Measurements from ENCODE around the gene SEMA6B.

SEMA6B gene

GRCh38 chr19:4539693-4540581 lies 19.5 kb downstream of the SEMA6B start, which contains the start of gene LRG1:
LRG1 (minus strand) TSS chr19:4540036; CDS start chr19:4540013, 23 bp downstream.
- intact Hi-C loops (cut with DNase I; ENCODE audit: low total_unique reads), result no loop called here
- H3K27ac ChIP-seq, result no peak within 1 kb of the TSS
- peak in 1 of 2 donors; percentile 36 for DNase-seq

GRCh38 chr19:4539169-4539692 lies 20.3 kb downstream of the SEMA6B start:
- no peak for TF ChIP-seq CTCF (IDR thresholded peaks at IDR 0.05)
- Histone ChIP-seq H3K27me3 (peaks cover 0 to 83% of the 10 kb centered on the region in 2 donors), H3K27ac (no peak overlapping the region), H3K4me3 (no peak overlapping the region), H3K9me3 (peaks cover 0 to 10% (median 0%) of the 10 kb centered on the region in 3 donors), H3K4me1 (peaks cover 0 to 10% (median 6%) of the 10 kb centered on the region in 4 donors), H3K36me3 (no peaks in the 10 kb centered on the region)
- no peak for DNase-seq
- intact Hi-C loops (cut with DNase I; ENCODE audit: low total_unique reads), result no loop called here

More at GRCh38 chr19:4539693-4540581, 19.5 kb downstream of the SEMA6B start, which contains the start of gene LRG1:
- no peak within 1 kb of the TSS for H3K4me3 ChIP-seq
- peaks cover 0 to 7% (median 6%) of the 10 kb centered on the region in 4 donors for H3K4me1 ChIP-seq
- TF ChIP-seq CTCF (IDR thresholded peaks at IDR 0.05), result no peak
- H3K36me3 ChIP-seq, result no peaks in the 10 kb centered on the region
- peaks cover 0 to 10% (median 0%) of the 10 kb centered on the region in 3 donors for H3K9me3 ChIP-seq
- H3K27me3 ChIP-seq, result peaks cover 0 to 77% of the 10 kb centered on the region in 2 donors

- no peak overlapping the region for H3K27ac ChIP-seq
These were observed 20.9 kb downstream of the SEMA6B start for GRCh38 chr19:4538601-4538954.

GRCh38 chr19:4537953-4538600 lies 21.4 kb downstream of the SEMA6B start:
- no peaks in the 10 kb centered on the region for H3K36me3 ChIP-seq
- H3K4me3 ChIP-seq, result no peak overlapping the region
- peaks cover 0 to 88% of the 10 kb centered on the region in 2 donors for H3K27me3 ChIP-seq
- intact Hi-C loops (cut with DNase I; ENCODE audit: low total_unique reads), result no loop called here
- no peak for DNase-seq
- TF ChIP-seq CTCF (IDR thresholded peaks at IDR 0.05), result no peak
- H3K4me1 ChIP-seq, result peaks cover 0 to 10% (median 6%) of the 10 kb centered on the region in 4 donors
- no peak overlapping the region for H3K27ac ChIP-seq
- peaks cover 0 to 10% (median 0%) of the 10 kb centered on the region in 3 donors for H3K9me3 ChIP-seq

More at GRCh38 chr19:4538601-4538954, 20.9 kb downstream of the SEMA6B start:
- intact Hi-C loops (cut with DNase I; ENCODE audit: low total_unique reads), result no loop called here
- H3K4me1 ChIP-seq, result peaks cover 0 to 10% (median 6%) of the 10 kb centered on the region in 4 donors
- no peak for DNase-seq
- H3K4me3 ChIP-seq, result no peak overlapping the region
- peaks cover 0 to 10% (median 0%) of the 10 kb centered on the region in 3 donors for H3K9me3 ChIP-seq
- TF ChIP-seq CTCF (IDR thresholded peaks at IDR 0.05), result no peak
- H3K36me3 ChIP-seq, result no peaks in the 10 kb centered on the region
- peaks cover 0 to 89% of the 10 kb centered on the region in 2 donors for H3K27me3 ChIP-seq

- intact Hi-C loops (cut with DNase I; ENCODE audit: low total_unique reads), result no loop called here
- Histone ChIP-seq H3K4me1 (peaks cover 0 to 10% (median 6%) of the 10 kb centered on the region in 4 donors), H3K9me3 (peaks cover 0 to 10% (median 0%) of the 10 kb centered on the region in 3 donors), H3K4me3 (no peak overlapping the region), H3K36me3 (no peaks in the 10 kb centered on the region), H3K27me3 (peaks cover 0 to 82% of the 10 kb centered on the region in 2 donors), H3K27ac (no peak overlapping the region)
- DNase-seq, result no peak
- no peak for TF ChIP-seq CTCF (IDR thresholded peaks at IDR 0.05)
These were observed 22.7 kb downstream of the SEMA6B start for GRCh38 chr19:4536798-4537197.

Measured in tibial artery (tissue), 4 donors.